ENCODE results near the gene SOHLH2.
A peak's percentile ranks its signal among the peaks of the same experiment; 100 is the strongest.

The SOHLH2 gene

DNA sequence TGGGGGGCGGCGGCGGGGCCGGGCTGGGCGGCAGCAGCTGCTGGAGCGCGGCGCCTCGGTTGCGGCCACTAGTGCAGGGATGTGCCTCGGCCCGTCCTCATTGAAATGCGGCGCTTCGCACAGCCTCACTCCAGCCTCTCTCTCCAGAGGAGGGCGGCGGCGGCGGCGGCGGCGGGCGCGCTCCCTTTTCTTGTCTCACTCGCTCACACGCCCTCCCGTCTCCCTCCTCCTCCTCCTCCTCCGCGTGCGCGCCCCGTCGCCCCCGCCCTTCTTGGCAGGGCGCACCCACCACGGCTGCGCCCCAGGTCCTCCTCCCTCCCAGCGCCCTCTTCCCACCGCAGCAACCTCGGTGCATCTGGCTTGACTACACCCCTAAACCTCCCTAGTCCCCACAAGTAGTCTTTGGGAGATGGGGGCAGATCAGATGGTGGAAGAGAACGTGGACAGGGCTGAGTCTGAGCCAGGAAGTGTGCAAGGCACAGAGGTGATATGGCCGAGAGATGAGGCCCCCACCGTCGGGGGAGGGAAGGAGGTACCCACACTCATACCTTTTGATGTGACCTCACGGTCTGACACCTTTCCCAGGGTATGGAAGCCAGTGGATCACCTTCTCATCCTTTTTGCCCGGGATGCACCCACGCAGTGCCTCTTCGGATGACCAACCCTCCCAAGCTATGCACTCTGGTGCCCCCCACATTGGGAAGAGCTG is 83.0 kb downstream of the SOHLH2 start, which contains the start of gene DCLK1:
TSS of gene DCLK1 (minus strand) at position 161 of the 709 bp plus-strand sequence.
- no peak for DNase-seq

- peak; percentile 9 for DNase-seq
Measured at GRCh38 chr13:36130552-36131221, 83.7 kb downstream of the SOHLH2 start.

DNA sequence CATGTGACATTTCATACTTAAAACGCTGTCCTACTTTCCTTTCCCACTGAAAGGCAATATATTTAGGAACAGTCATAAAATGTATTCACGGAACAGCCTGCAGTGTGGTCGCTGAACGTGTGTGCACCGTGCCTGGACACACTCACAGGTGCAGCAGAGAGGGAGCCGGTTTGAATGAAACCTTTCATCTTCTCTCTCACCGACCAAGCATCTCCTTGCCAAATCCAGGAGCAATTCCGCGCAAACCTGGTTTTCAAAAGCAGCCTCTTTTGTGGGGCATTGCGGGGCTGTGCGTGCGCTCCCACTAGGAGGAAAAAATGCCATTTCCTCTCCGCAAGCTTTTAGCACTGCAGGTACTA is 84.2 kb downstream of the SOHLH2 start:
- no peak for DNase-seq

GRCh38 chr13:36129539-36129938 is 84.8 kb downstream of the SOHLH2 start:
- DNase-seq: no peak

GRCh38 chr13:36126491-36126890 is 87.9 kb downstream of the SOHLH2 start:
- no peak for DNase-seq

GRCh38 chr13:36125841-36126240 is 88.5 kb downstream of the SOHLH2 start:
- DNase-seq: no peak

GRCh38 chr13:36124236-36124822 is 90.0 kb downstream of the SOHLH2 start:
- DNase-seq: no peak
